AG10803 (cell line): ENCODE measurements around the gene SRPRA.

Source experiments
- DNase-seq: peaks from one replicate; pipeline ENCODE4 v3.0.0; 2010; ENCODE audit warnings: low read depth
- H3K4me3 ChIP-seq: 2 replicates; pipeline ENCODE4 v1.5.1; 2011; ENCODE audit warnings: mild to moderate bottlenecking, low read length, control low read depth
- CTCF ChIP-seq: conservative IDR thresholded peaks from 2 replicates; pipeline ENCODE4 v1.5.1; 2011; ENCODE audit warnings: mild to moderate bottlenecking, low read length, control low read depth, inconsistent platforms

Gene SRPRA

GRCh38 chr11:126217491-126217890 lies 51.2 kb downstream of the SRPRA start:
- no peak overlapping the region for H3K4me3 ChIP-seq
- TF ChIP-seq CTCF, result no peak
- DNase-seq, result no peak

- H3K4me3 ChIP-seq, result no peak overlapping the region
- DNase-seq, result no peak
- no peak for TF ChIP-seq CTCF
Measured at GRCh38 chr11:126216526-126217305, 52.0 kb downstream of the SRPRA start.

GRCh38 chr11:126214841-126215240 lies 53.9 kb downstream of the SRPRA start:
- H3K4me3 ChIP-seq, result no peak overlapping the region
- no peak for TF ChIP-seq CTCF

GRCh38 chr11:126214441-126214840 lies 54.3 kb downstream of the SRPRA start:
- H3K4me3 ChIP-seq, result no peak overlapping the region
- no peak for TF ChIP-seq CTCF
- DNase-seq, result no peak

More at GRCh38 chr11:126214841-126215240, 53.9 kb downstream of the SRPRA start:
- no peak for DNase-seq
